Measurements from ENCODE around the gene NAV1.
A peak's percentile ranks its signal among the peaks of the same experiment; 100 is the strongest.

Gene NAV1

DNA sequence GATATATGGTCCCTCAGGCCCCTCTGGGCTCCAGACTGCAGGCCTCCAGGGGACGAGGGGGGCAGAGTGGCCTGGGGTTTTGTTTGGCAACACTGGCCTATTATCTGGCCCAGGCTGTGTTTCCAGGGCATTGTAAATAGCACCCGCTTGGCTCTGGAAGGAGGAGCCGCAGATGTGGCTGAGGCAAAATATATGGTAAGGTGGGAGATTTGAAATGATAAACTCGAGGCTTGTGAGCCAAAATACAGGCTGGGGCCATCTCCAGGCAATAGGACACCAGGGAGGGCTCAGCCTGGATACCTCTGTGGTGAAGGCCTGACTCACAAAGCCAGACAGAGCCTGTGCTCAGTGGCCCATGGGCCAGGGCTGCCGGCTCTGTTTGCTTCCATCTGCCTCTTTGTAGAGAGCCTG, 14.0 kb downstream of the NAV1 start:
- FAIRE-seq (no peak), DNase-seq (ENCODE audit: insufficient read length, low spot score) (no peak)
- TF ChIP-seq POLR2AphosphoS5 (IDR thresholded peaks at IDR 0.05; ENCODE audit: low read depth, low read length), result no peak
- no peak for TF ChIP-seq POLR2A (IDR thresholded peaks at IDR 0.05; ENCODE audit: low read depth, low read length)
- TF ChIP-seq SPI1 (IDR thresholded peaks at IDR 0.05; ENCODE audit: low read depth, low read length), result no peak
- no peak for TF ChIP-seq POU2F2 (IDR thresholded peaks at IDR 0.05; ENCODE audit: low read depth, low read length)
- no peak for TF ChIP-seq PAX5 (IDR thresholded peaks at IDR 0.05; ENCODE audit: insufficient read depth, low read length, severe bottlenecking)
- TF ChIP-seq TAF1 (IDR thresholded peaks at IDR 0.05; ENCODE audit: low read depth, low read length), result no peak

GRCh38 chr1:201553496-201554189, 14.7 kb downstream of the NAV1 start:
- TF ChIP-seq PAX5 (IDR thresholded peaks at IDR 0.05; ENCODE audit: insufficient read depth, low read length, severe bottlenecking), result no peak
- no peak for TF ChIP-seq POLR2A (IDR thresholded peaks at IDR 0.05; ENCODE audit: low read depth, low read length)
- TF ChIP-seq TAF1 (IDR thresholded peaks at IDR 0.05; ENCODE audit: low read depth, low read length), result no peak
- TF ChIP-seq SPI1 (IDR thresholded peaks at IDR 0.05; ENCODE audit: low read depth, low read length), result no peak
- TF ChIP-seq POLR2AphosphoS5 (IDR thresholded peaks at IDR 0.05; ENCODE audit: low read depth, low read length), result no peak
- TF ChIP-seq POU2F2 (IDR thresholded peaks at IDR 0.05; ENCODE audit: low read depth, low read length), result no peak
- DNase-seq (ENCODE audit: insufficient read length, low spot score) (no peak), FAIRE-seq (no peak)

DNA sequence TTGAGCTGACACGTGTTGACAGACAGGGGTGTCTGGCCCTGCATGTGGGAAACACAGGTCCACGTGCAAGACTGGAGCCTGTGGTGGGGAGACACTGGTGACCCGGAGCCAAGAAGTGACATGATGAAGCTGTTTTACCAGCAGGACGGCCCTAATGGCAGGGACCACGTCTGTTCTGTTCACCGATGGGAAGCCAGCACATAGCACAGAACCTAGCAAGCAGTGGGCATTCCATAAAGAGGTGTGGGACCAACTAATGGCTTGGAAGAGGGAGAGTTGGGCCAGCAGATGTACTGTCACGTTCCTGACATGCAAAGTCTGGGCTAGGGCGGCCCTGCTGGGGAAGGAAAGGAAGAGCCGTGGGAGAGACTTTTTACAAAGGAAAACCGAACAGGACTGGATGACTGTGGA, 15.3 kb downstream of the NAV1 start:
- TF ChIP-seq SPI1 (IDR thresholded peaks at IDR 0.05; ENCODE audit: low read depth, low read length) (no peak), POLR2AphosphoS5 (IDR thresholded peaks at IDR 0.05; ENCODE audit: low read depth, low read length) (no peak), TAF1 (IDR thresholded peaks at IDR 0.05; ENCODE audit: low read depth, low read length) (no peak), POLR2A (IDR thresholded peaks at IDR 0.05; ENCODE audit: low read depth, low read length) (no peak), POU2F2 (IDR thresholded peaks at IDR 0.05; ENCODE audit: low read depth, low read length) (no peak), PAX5 (IDR thresholded peaks at IDR 0.05; ENCODE audit: insufficient read depth, low read length, severe bottlenecking) (no peak)
- FAIRE-seq, result no peak
- DNase-seq (ENCODE audit: insufficient read length, low spot score), result no peak

DNA sequence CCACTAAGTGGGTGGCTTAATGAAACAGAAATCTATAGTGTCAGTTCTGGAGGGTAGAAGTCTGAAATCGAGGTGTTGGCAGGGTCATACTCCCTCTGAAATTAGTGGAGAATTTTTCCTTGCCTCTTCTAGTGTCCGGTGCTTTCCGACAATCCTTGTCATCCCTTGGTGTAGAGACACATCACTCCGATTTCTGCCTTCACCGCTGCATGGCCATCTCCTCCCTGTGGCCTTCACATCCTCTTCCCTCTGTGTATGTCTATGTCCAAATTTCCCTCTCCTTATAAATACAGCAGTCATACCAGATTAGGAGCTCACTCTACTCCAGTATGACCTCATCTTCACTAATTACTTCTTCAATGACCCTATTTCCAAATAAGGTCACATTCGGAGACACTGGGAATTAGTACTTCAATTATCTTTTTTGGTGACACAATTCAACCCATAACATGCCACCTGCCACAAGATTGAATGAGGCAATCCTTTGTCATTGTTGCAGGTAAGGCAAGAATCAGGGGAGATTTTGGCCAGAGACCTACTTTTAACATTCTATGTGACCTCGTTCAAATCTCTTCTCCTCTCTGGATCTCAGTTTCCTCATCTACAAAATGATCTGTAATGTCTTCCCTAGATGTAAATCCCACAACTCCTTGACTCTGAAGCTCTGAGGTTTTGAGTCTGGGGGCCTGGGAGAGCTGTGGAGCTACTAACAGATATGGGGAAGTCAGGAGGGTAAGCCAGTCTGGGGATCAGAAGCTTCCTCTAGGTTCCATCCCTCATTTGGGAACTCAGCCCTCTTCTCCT, 16.1 kb downstream of the NAV1 start:
- TF ChIP-seq SPI1 (IDR thresholded peaks at IDR 0.05; ENCODE audit: low read depth, low read length) (no peak), POLR2AphosphoS5 (IDR thresholded peaks at IDR 0.05; ENCODE audit: low read depth, low read length) (no peak), TAF1 (IDR thresholded peaks at IDR 0.05; ENCODE audit: low read depth, low read length) (no peak), POLR2A (IDR thresholded peaks at IDR 0.05; ENCODE audit: low read depth, low read length) (no peak), PAX5 (IDR thresholded peaks at IDR 0.05; ENCODE audit: insufficient read depth, low read length, severe bottlenecking) (no peak), POU2F2 (IDR thresholded peaks at IDR 0.05; ENCODE audit: low read depth, low read length) (no peak)
- DNase-seq (ENCODE audit: insufficient read length, low spot score) (no peak), FAIRE-seq (no peak)

DNA sequence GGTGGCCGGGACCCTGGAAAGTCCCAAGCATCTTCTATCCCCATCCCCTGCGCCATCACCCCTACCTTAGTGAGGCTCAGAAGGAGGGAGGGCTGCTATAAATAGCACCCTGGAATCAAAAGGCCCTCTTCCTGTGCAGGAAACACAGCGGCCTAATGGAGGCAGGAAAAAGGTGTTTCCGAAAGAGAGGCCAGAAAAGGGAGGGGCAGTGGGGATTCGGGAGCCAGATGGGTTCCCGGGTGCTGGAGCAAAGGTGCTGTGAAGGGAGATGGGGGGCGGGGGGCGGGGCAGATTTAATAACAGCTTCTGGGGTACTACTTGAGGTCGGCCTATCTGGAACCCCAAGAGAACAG, 16.6 kb downstream of the NAV1 start:
- TF ChIP-seq POU2F2 (IDR thresholded peaks at IDR 0.05; ENCODE audit: low read depth, low read length), result no peak
- TF ChIP-seq PAX5 (IDR thresholded peaks at IDR 0.05; ENCODE audit: insufficient read depth, low read length, severe bottlenecking), result no peak
- TF ChIP-seq TAF1 (IDR thresholded peaks at IDR 0.05; ENCODE audit: low read depth, low read length), result no peak
- no peak for TF ChIP-seq SPI1 (IDR thresholded peaks at IDR 0.05; ENCODE audit: low read depth, low read length)
- TF ChIP-seq POLR2AphosphoS5 (IDR thresholded peaks at IDR 0.05; ENCODE audit: low read depth, low read length), result no peak
- no peak for TF ChIP-seq POLR2A (IDR thresholded peaks at IDR 0.05; ENCODE audit: low read depth, low read length)
- FAIRE-seq, result no peak
- DNase-seq (ENCODE audit: insufficient read length, low spot score), result no peak

- no peak for FAIRE-seq
- DNase-seq (ENCODE audit: insufficient read length, low spot score), result no peak
- no peak for TF ChIP-seq SPI1 (IDR thresholded peaks at IDR 0.05; ENCODE audit: low read depth, low read length)
- TF ChIP-seq PAX5 (IDR thresholded peaks at IDR 0.05; ENCODE audit: insufficient read depth, low read length, severe bottlenecking), result no peak
Measured at GRCh38 chr1:201556841-201557571, 18.1 kb downstream of the NAV1 start.

GRCh38 chr1:201557572-201557958, 18.6 kb downstream of the NAV1 start:
- DNase-seq (ENCODE audit: insufficient read length, low spot score) (no peak), FAIRE-seq (no peak)
- TF ChIP-seq PAX5 (IDR thresholded peaks at IDR 0.05; ENCODE audit: insufficient read depth, low read length, severe bottlenecking) (no peak), POLR2A (IDR thresholded peaks at IDR 0.05; ENCODE audit: low read depth, low read length) (no peak), TAF1 (IDR thresholded peaks at IDR 0.05; ENCODE audit: low read depth, low read length) (no peak), POU2F2 (IDR thresholded peaks at IDR 0.05; ENCODE audit: low read depth, low read length) (no peak), POLR2AphosphoS5 (IDR thresholded peaks at IDR 0.05; ENCODE audit: low read depth, low read length) (no peak), SPI1 (IDR thresholded peaks at IDR 0.05; ENCODE audit: low read depth, low read length) (no peak)

- TF ChIP-seq POU2F2 (IDR thresholded peaks at IDR 0.05; ENCODE audit: low read depth, low read length) (0 out of 2 replicates have a peak, but pooled peaks have one; percentile 20), SPI1 (IDR thresholded peaks at IDR 0.05; ENCODE audit: low read depth, low read length) (no peak)
- FAIRE-seq (peak; percentile 93), DNase-seq (ENCODE audit: insufficient read length, low spot score) (peak; percentile 77)
Measured at GRCh38 chr1:201559679-201560162, 20.8 kb downstream of the NAV1 start.

Measured in GM12891 (cell line).